D721Med (cell line): Measurements from ENCODE around the gene ACCSL.

Source experiments
- DNase-seq: peaks from one replicate; pipeline ENCODE4 v3.0.0; 2011; ENCODE audit warnings: low spot score; ENCODE audit not compliant: insufficient read length
- FAIRE-seq: peaks from 2 replicates; lab custom pipeline; 2011; peaks lifted over from hg19 to GRCh38; lab: Jason Lieb, UNC
- CTCF ChIP-seq: IDR thresholded peaks from 2 replicates; pipeline ENCODE4 v1.5.1; 2012; ENCODE audit warnings: mild to moderate bottlenecking, control low read depth; ENCODE audit not compliant: insufficient read depth; ENCODE audit errors: missing control alignments

Gene ACCSL

GRCh38 chr11:44083906-44084305 lies 36.1 kb downstream of the ACCSL start:
- no peak for TF ChIP-seq CTCF
- DNase-seq (no peak), FAIRE-seq (no peak)

- no peak for TF ChIP-seq CTCF
- DNase-seq (no peak), FAIRE-seq (no peak)
Observed at GRCh38 chr11:44085330-44085729, 37.5 kb downstream of the ACCSL start.

- no peak for FAIRE-seq
- no peak for TF ChIP-seq CTCF
- no peak for DNase-seq
Observed at GRCh38 chr11:44088377-44088776, 40.6 kb downstream of the ACCSL start.

GRCh38 chr11:44088871-44089270 lies 41.1 kb downstream of the ACCSL start:
- FAIRE-seq (no peak), DNase-seq (no peak)
- no peak for TF ChIP-seq CTCF

GRCh38 chr11:44090539-44090938 lies 42.8 kb downstream of the ACCSL start:
- DNase-seq (no peak), FAIRE-seq (no peak)
- TF ChIP-seq CTCF, result no peak

- FAIRE-seq, result peak; percentile 91
- DNase-seq, result peak; percentile 47
Observed at GRCh38 chr11:44094260-44094868, 46.6 kb downstream of the ACCSL start.

More at GRCh38 chr11:44094260-44094868, 46.6 kb downstream of the ACCSL start:
- peak; percentile 81 for TF ChIP-seq CTCF
